Measurements from ENCODE around the gene PVALEF.

The PVALEF gene

DNA sequence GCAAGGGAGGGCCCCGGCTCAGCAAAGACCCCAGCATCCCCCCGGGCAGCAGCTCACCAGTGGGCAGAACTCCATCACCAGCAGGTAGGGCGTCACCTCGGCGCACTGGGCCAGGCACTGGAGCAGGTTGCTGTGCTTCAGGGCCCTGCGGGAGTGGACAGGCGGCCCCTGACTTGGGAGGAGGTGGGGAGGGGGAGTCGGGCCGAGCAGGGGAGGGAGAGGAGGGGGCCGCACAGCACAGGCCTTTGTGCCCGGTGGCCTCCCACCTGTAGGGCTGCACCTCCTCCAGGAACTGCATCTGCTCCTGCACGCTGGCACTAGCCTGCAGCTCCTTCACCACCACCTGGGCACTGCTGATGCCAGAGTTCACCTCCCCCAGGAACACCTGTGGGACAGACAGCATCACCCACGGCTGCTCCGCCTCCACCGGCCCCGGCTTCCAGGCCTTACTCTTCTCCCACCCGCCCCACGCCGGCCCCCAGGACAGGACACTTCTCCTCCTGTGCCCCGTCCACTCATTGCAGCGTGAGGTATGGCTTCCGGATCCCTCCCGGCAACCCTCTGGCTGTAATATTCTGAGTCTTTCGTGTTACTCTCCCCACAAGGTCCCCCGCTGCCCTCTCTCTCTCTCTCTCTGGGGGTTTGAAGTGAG, 37.7 kb upstream of the PVALEF start:
- FAIRE-seq (no peak), DNase-seq (ENCODE audit: insufficient read length, low spot score) (no peak)
- TF ChIP-seq PAX5 (IDR thresholded peaks at IDR 0.05; ENCODE audit: insufficient read depth, low read length, severe bottlenecking) (no peak), POU2F2 (IDR thresholded peaks at IDR 0.05; ENCODE audit: low read depth, low read length) (no peak), POLR2A (IDR thresholded peaks at IDR 0.05; ENCODE audit: low read depth, low read length) (no peak), POLR2AphosphoS5 (IDR thresholded peaks at IDR 0.05; ENCODE audit: low read depth, low read length) (no peak), TAF1 (IDR thresholded peaks at IDR 0.05; ENCODE audit: low read depth, low read length) (no peak), SPI1 (IDR thresholded peaks at IDR 0.05; ENCODE audit: low read depth, low read length) (no peak)

DNA sequence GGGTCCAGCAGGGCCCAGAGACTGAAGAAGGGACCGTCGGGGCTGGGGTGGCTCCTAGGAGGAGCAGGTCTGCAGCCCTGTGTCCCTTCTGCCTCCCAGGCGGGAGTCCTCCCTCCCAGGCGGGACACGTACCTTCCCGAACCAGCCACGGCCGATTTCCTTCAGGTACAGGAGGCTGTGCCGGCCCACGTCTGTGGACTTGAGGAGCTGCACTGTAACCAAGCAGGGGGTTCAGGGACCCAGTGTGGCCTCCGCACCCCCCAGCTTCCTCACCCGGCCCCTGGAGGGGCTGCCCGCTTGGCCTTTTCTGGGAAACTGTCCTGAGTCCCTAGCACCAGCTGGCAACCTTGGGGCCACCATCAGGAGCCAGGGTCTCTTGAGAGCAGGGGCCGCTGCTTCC, 37.0 kb upstream of the PVALEF start:
- TF ChIP-seq TAF1 (IDR thresholded peaks at IDR 0.05; ENCODE audit: low read depth, low read length), result no peak
- no peak for TF ChIP-seq SPI1 (IDR thresholded peaks at IDR 0.05; ENCODE audit: low read depth, low read length)
- TF ChIP-seq PAX5 (IDR thresholded peaks at IDR 0.05; ENCODE audit: insufficient read depth, low read length, severe bottlenecking), result no peak
- TF ChIP-seq POLR2A (IDR thresholded peaks at IDR 0.05; ENCODE audit: low read depth, low read length), result no peak
- no peak for TF ChIP-seq POLR2AphosphoS5 (IDR thresholded peaks at IDR 0.05; ENCODE audit: low read depth, low read length)
- TF ChIP-seq POU2F2 (IDR thresholded peaks at IDR 0.05; ENCODE audit: low read depth, low read length), result no peak
- no peak for FAIRE-seq

DNA sequence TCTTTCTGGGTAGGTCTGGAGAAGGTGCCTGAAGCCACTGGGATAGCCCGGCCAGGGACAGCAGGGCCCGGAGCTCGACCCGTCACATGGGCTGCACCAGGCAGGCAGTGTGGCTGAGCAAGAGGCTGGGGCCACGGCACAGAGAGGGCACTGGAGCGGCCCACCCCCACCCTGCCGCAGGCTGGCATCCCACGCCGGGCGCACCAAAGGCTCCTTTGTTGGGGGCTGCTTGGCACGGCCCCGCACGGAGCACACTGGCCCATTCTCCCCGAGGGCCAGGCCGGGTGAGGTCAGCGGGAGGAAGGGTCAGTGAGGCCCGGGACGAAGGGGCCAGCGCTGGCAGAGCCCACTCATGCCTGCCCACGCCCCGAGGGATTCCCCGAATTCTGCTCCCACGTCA, 36.5 kb upstream of the PVALEF start:
- FAIRE-seq, result no peak

More for the DNA sequence above, 37.0 kb upstream of the PVALEF start:
- DNase-seq (ENCODE audit: insufficient read length, low spot score), result no peak

DNA sequence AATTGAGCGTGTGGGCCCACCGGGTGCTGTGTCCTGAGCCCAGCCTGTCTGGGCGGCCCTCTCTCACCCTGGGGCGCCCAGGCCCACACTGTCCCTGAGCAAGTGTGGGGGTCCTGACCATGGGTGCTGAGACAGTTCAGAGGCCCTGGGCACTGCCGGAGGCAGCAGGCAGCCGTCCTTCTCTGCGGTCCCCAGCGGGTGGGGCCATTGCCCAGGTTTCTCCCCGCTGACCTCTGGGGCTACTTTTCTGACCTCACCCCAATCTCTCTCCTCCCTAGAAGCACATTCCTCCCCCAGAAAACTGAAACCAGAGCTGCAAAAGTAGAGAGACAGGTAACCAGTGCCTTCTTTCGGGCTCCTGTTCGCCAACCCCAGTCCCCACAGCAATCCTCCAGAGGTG, 36.0 kb upstream of the PVALEF start:
- DNase-seq (ENCODE audit: insufficient read length, low spot score) (no peak), FAIRE-seq (no peak)
- TF ChIP-seq PAX5 (IDR thresholded peaks at IDR 0.05; ENCODE audit: insufficient read depth, low read length, severe bottlenecking), result no peak

More for the DNA sequence above, 36.5 kb upstream of the PVALEF start:
- no peak for DNase-seq (ENCODE audit: insufficient read length, low spot score)
- no peak for TF ChIP-seq POLR2AphosphoS5 (IDR thresholded peaks at IDR 0.05; ENCODE audit: low read depth, low read length)
- no peak for TF ChIP-seq SPI1 (IDR thresholded peaks at IDR 0.05; ENCODE audit: low read depth, low read length)
- no peak for TF ChIP-seq TAF1 (IDR thresholded peaks at IDR 0.05; ENCODE audit: low read depth, low read length)
- no peak for TF ChIP-seq POU2F2 (IDR thresholded peaks at IDR 0.05; ENCODE audit: low read depth, low read length)
- TF ChIP-seq PAX5 (IDR thresholded peaks at IDR 0.05; ENCODE audit: insufficient read depth, low read length, severe bottlenecking), result no peak
- TF ChIP-seq POLR2A (IDR thresholded peaks at IDR 0.05; ENCODE audit: low read depth, low read length), result no peak

DNA sequence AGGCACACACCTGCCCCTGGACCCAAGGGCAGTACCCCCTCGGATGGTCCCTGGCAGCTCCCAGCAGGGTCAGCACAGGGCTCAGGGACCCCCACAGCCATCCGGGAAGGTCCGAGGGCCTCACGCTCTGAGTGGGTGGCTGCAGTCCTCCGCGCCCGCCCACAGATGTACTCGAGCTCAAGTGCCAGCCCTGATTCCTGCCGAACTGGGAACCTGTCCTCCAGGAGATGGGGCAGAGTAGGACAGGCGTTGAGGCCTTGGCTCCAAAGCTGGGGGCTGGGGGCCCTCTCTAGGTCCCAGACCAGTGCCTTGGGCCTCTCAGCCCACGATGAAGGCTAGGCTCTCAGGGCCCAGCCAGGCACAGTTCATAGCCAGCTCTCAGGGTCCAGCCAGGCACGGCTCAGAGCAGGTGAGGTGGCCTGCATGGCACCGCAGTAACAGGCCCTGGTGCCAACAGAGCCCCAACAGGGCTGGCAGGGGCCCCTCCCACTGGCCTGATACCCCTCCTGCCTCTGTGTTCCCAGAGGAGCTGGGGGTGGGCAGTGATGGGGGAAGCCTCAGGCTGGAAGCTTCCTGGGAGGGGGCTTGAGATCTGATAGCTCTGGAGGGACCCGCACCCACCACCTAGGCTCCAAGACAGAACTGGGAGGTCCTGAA, 35.5 kb upstream of the PVALEF start:
- FAIRE-seq, result no peak
- DNase-seq (ENCODE audit: insufficient read length, low spot score), result no peak

DNA sequence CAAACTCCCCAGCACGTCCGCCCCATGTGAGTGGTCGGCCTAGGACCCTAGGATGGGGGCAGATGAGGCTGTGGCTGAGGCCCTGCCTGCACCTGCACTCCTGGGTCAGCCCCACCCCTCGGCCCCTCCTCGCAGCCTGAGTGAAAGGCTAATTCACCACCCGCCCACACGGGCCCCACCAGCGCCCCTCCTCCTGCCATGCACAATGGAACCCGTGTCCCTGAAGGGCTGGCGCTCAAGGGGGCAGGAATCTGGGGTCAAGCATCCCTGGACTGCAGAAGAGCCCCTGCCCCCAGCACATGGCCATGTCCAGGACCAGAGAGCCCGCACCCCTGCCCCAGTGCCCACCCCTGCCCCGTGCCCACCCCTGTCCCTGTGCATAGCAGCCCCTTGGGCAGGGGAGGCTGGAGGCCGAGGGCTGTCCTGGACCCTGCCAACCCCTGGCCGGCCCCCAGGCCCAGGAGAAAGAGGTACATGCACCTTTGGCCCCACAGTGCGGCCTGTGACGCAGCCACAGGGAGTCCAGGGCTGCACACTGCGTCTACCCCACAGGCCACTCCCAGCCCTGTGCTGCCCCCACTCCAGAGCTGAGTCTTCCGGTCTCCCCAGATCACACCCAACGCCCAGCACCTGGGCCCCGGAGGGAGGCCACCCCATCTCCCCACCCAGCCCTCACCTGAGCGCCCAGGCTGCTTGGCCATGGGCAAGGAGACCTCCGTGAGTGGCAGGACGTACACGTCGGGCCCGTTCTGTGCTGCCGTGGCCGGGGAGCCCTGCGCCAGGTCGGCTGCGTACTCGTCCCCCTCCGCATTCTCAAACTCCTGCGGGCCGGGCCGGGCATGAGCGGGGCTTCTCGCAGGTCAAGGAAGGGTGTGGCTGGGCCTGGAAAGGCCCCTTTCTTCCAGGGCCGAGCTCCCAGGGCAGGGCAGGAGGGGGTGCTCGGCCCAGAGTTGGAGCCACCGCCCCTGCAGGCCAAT, 34.6 kb upstream of the PVALEF start:
- no peak for DNase-seq (ENCODE audit: insufficient read length, low spot score)

More for the DNA sequence above, 35.5 kb upstream of the PVALEF start:
- TF ChIP-seq POLR2A (IDR thresholded peaks at IDR 0.05; ENCODE audit: low read depth, low read length), result no peak
- TF ChIP-seq POU2F2 (IDR thresholded peaks at IDR 0.05; ENCODE audit: low read depth, low read length), result no peak
- TF ChIP-seq TAF1 (IDR thresholded peaks at IDR 0.05; ENCODE audit: low read depth, low read length), result no peak
- no peak for TF ChIP-seq POLR2AphosphoS5 (IDR thresholded peaks at IDR 0.05; ENCODE audit: low read depth, low read length)
- no peak for TF ChIP-seq SPI1 (IDR thresholded peaks at IDR 0.05; ENCODE audit: low read depth, low read length)
- TF ChIP-seq PAX5 (IDR thresholded peaks at IDR 0.05; ENCODE audit: insufficient read depth, low read length, severe bottlenecking), result no peak

DNA sequence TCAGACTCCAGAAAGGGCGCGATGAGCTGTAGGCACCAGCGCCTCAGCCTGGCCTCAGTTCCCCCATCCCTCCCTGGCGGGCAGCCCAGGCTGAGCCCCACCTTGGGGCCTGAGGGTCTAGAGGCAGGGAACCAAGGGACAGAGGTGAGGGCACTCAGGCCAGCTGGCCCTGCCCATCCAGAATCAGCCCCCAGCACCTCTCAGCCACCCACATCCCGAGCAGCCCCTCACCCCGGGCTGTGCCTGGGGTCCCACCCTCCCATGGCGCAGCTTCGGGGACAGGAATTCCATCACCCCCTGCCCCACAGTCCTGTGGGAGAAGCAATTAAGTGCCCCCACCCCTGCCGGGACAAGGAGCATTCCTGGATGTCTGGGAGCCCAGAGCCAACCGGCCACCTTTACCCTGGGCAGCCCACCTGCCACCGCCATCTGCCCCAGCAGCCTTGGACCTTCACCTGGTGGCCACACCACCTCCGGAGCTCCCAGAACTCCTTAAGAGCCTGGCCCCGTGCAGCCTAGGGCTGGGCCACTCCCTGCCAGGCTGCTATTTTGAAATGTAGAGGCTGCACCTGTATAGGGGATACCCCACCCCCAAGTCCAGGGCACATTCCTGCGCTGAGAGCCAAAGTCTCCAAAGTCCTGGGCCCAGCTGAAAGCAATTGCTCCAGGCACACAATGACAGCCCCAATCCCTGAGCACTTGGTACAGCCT, 33.7 kb upstream of the PVALEF start:
- FAIRE-seq (no peak), DNase-seq (ENCODE audit: insufficient read length, low spot score) (no peak)
- no peak for TF ChIP-seq POLR2A (IDR thresholded peaks at IDR 0.05; ENCODE audit: low read depth, low read length)

More for the DNA sequence above, 34.6 kb upstream of the PVALEF start:
- no peak for FAIRE-seq
- no peak for TF ChIP-seq POLR2AphosphoS5 (IDR thresholded peaks at IDR 0.05; ENCODE audit: low read depth, low read length)
- no peak for TF ChIP-seq PAX5 (IDR thresholded peaks at IDR 0.05; ENCODE audit: insufficient read depth, low read length, severe bottlenecking)
- no peak for TF ChIP-seq POLR2A (IDR thresholded peaks at IDR 0.05; ENCODE audit: low read depth, low read length)
- TF ChIP-seq TAF1 (IDR thresholded peaks at IDR 0.05; ENCODE audit: low read depth, low read length), result no peak
- no peak for TF ChIP-seq SPI1 (IDR thresholded peaks at IDR 0.05; ENCODE audit: low read depth, low read length)

DNA sequence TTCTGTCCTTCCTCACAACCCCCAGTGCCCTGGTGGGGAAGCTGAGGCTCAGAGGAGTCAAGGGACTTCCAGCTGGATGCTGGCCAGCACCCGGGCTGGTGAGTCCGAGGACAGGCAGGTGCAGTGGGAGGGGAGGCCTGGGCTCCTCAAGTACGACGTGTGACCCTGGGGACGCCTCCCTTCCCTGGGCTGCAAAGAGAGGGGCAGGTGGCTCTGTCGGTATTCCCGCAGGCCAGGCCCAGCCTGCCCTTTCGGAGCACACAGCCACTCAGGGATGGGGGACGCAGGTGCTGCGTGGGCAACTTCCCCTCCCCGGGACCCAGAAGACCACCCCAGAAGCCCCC, 33.1 kb upstream of the PVALEF start:
- no peak for FAIRE-seq
- DNase-seq (ENCODE audit: insufficient read length, low spot score), result no peak

More for the DNA sequence above, 33.1 kb upstream of the PVALEF start:
- TF ChIP-seq PAX5 (IDR thresholded peaks at IDR 0.05; ENCODE audit: insufficient read depth, low read length, severe bottlenecking), result no peak
- TF ChIP-seq TAF1 (IDR thresholded peaks at IDR 0.05; ENCODE audit: low read depth, low read length), result no peak
- no peak for TF ChIP-seq POLR2A (IDR thresholded peaks at IDR 0.05; ENCODE audit: low read depth, low read length)
- no peak for TF ChIP-seq POLR2AphosphoS5 (IDR thresholded peaks at IDR 0.05; ENCODE audit: low read depth, low read length)
- TF ChIP-seq SPI1 (IDR thresholded peaks at IDR 0.05; ENCODE audit: low read depth, low read length), result no peak
- no peak for TF ChIP-seq POU2F2 (IDR thresholded peaks at IDR 0.05; ENCODE audit: low read depth, low read length)

Data from GM12891 (cell line).